ENCODE data around the gene WWOX. TPM values are rescaled to one million over a fixed set of nuclear protein-coding genes. Genes with fewer than 3 reads are reported as not detected.
"Not testable (repeated sequence)": the region's sequence is repeated elsewhere in the genome, so short reads cannot be mapped to it uniquely, and the experiment has no call there.

WWOX gene
- total and polyA plus RNA-seq, 2 of the 8 experiments (the other 6 are each of a cell fraction or from before 2014, with no cell fraction given): 5.4 to 16.7 TPM

DNA sequence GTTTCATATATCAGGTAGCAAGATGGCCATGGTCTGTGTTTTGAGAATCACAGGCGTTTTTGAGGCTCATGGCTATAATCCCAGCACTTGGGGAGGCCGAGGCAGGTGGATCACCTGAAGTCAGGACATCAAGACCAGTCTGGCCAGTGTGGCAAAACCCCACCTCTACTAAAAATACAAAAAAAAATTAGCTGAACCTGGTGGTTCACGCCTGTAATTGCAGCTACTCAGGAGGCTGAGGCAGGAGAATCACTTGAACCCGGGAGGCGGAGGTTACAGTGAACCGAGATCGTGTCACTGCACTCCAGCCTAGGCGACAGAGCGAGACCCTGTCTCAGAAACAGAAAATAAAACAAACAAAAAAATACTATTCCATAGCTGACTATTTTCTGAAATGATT is 415.4 kb downstream of the WWOX start:
- H3K27me3 ChIP-seq (replicated peaks in 1 of 4; ENCODE audit: control insufficient read depth in 3 of 4, extremely low read depth in 1 of 4, insufficient read depth in 3 of 4, low read length in 3 of 4); H3K79me1 ChIP-seq (ENCODE audit: low read depth, low read length); H2BK5ac ChIP-seq (ENCODE audit: low read depth, low read length); H3K79me2 ChIP-seq (ENCODE audit: control insufficient read depth in 1 of 2, insufficient read depth in 2 of 2, low read length in 2 of 2); H3K23me2 ChIP-seq (ENCODE audit: low read depth, low read length); H4K91ac ChIP-seq (replicated peaks; ENCODE audit: insufficient read length, low read length); H4K8ac ChIP-seq (ENCODE audit: extremely low read depth, insufficient read depth, low read length); H2BK120ac ChIP-seq (replicated peaks; ENCODE audit: low read depth, low read length); H2AK5ac ChIP-seq (ENCODE audit: low read depth, low read length); H4K5ac ChIP-seq (ENCODE audit: insufficient read length, low read depth, low read length); FAIRE-seq; H3K14ac ChIP-seq (ENCODE audit: insufficient read length); POLR2A ChIA-PET (ENCODE audit: partially characterized antibody); H3K27ac ChIP-seq (ENCODE audit: low read depth, low read length); H3K36me3 ChIP-seq (ENCODE audit: control insufficient read depth in 2 of 4, insufficient read depth in 4 of 4, low read length in 3 of 4); H3K4me3 ChIP-seq (ENCODE audit: extremely low read depth in 1 of 4, insufficient read depth in 2 of 4, low read depth in 3 of 4, low read length in 4 of 4); H2BK15ac ChIP-seq (ENCODE audit: low read length); H3K9ac ChIP-seq (replicated peaks in 1 of 4; ENCODE audit: extremely low read depth in 1 of 4, low read depth in 3 of 4, low read length in 3 of 4); H2AFZ ChIP-seq (ENCODE audit: low read length); H3K4ac ChIP-seq (replicated peaks; ENCODE audit: insufficient read length, low read depth, low read length); H3K4me2 ChIP-seq (ENCODE audit: insufficient read depth in 1 of 2, low read depth in 2 of 2, low read length in 2 of 2); H2BK12ac ChIP-seq (ENCODE audit: low read depth, low read length); H3K23ac ChIP-seq (ENCODE audit: insufficient read length); H3K56ac ChIP-seq (replicated peaks; ENCODE audit: insufficient read length, low read depth, low read length); DNase-seq (ENCODE audit: low read depth in 1 of 2, low spot score in 2 of 2); H4K20me1 ChIP-seq (replicated peaks in 1 of 2; ENCODE audit: control insufficient read depth in 1 of 2, insufficient read depth in 2 of 2, low read length in 2 of 2); H3K4me1 ChIP-seq (replicated peaks in 1 of 4; ENCODE audit: control insufficient read depth in 3 of 4, insufficient read depth in 4 of 4, low read length in 3 of 4); H3K18ac ChIP-seq (ENCODE audit: extremely low read depth, low read length); H2BK20ac ChIP-seq (ENCODE audit: low read length); H3K9me3 ChIP-seq (ENCODE audit: insufficient read depth in 2 of 2, low read depth in 1 of 2, low read length in 1 of 2): not testable (repeated sequence)
- CTCF ChIA-PET (ENCODE audit: partially characterized antibody): interaction anchor here (0.6 to 1.9 kb wide), 7 partner anchors 9 to 161 kb away, joined by 3 to 13 read pairs (median 3); no protein-coding TSS in a partner anchor
- 95% methylated on average over 9 of the region's 9 CpGs; no CpG with 5 or more reads in 1 of the 2 experiments for WGBS, 2 experiments (ENCODE audit: extremely low coverage in 1 of 2, insufficient coverage in 1 of 2, insufficient read length in 1 of 2, insufficient replicate concordance in 2 of 2, low coverage in 1 of 2, low lambda C conversion rate in 2 of 2, missing lambda C conversion rate in 1 of 2)

Measured in H1 (cell line).